GM19043 (cell line): Measurements from ENCODE around the gene ZMYND8.
"Not testable (repeated sequence)": the region's sequence is repeated elsewhere in the genome, so short reads cannot be mapped to it uniquely, and the experiment has no call there.

Source experiments
- ATAC-seq: cut with Tn5 transposase; IDR thresholded peaks from one replicate; pipeline ENCODE4 v1.9.1; 2021; ENCODE audit warnings: low read depth; ENCODE audit not compliant: unreplicated experiment

Gene ZMYND8

GRCh38 chr20:47290666-47291430 lies 65.7 kb downstream of the ZMYND8 start:
- ATAC-seq, result no peak

GRCh38 chr20:47290008-47290407 lies 66.5 kb downstream of the ZMYND8 start:
- no peak for ATAC-seq

GRCh38 chr20:47289096-47289495 lies 67.4 kb downstream of the ZMYND8 start:
- ATAC-seq, result no peak

GRCh38 chr20:47288530-47288929 lies 68.0 kb downstream of the ZMYND8 start:
- ATAC-seq, result not testable (repeated sequence)

GRCh38 chr20:47287609-47288144 lies 68.8 kb downstream of the ZMYND8 start:
- no peak for ATAC-seq

GRCh38 chr20:47286681-47287080 lies 69.8 kb downstream of the ZMYND8 start:
- ATAC-seq, result no peak

- no peak for ATAC-seq
Measured at GRCh38 chr20:47285189-47285588, 71.3 kb downstream of the ZMYND8 start.

GRCh38 chr20:47284373-47284772 lies 72.1 kb downstream of the ZMYND8 start:
- ATAC-seq, result no peak

GRCh38 chr20:47283411-47283810 lies 73.1 kb downstream of the ZMYND8 start:
- ATAC-seq, result no peak

- ATAC-seq, result no peak
Measured at GRCh38 chr20:47282864-47283263, 73.6 kb downstream of the ZMYND8 start.

- no peak for ATAC-seq
Measured at GRCh38 chr20:47281376-47281775, 75.1 kb downstream of the ZMYND8 start.

GRCh38 chr20:47280668-47281067 lies 75.8 kb downstream of the ZMYND8 start:
- no peak for ATAC-seq

- ATAC-seq, result no peak
Measured at GRCh38 chr20:47280228-47280627, 76.3 kb downstream of the ZMYND8 start.

GRCh38 chr20:47278907-47279348 lies 77.6 kb downstream of the ZMYND8 start:
- ATAC-seq, result no peak

- not testable (repeated sequence) for ATAC-seq
Measured at GRCh38 chr20:47277535-47277872, 79.0 kb downstream of the ZMYND8 start.

- no peak for ATAC-seq
Measured at GRCh38 chr20:47276851-47277534, 79.5 kb downstream of the ZMYND8 start.

GRCh38 chr20:47276251-47276650 lies 80.2 kb downstream of the ZMYND8 start:
- no peak for ATAC-seq

GRCh38 chr20:47275548-47275947 lies 81.0 kb downstream of the ZMYND8 start:
- no peak for ATAC-seq

GRCh38 chr20:47274401-47275108 lies 81.9 kb downstream of the ZMYND8 start:
- peak; percentile 79 for ATAC-seq

GRCh38 chr20:47273591-47274235 lies 82.8 kb downstream of the ZMYND8 start:
- no peak for ATAC-seq
